HG02840 (cell line): ENCODE data around the gene ODC1.

Source experiments
- ATAC-seq: cut with Tn5 transposase; IDR thresholded peaks from one replicate; pipeline ENCODE4 v1.9.1; 2021; ENCODE audit warnings: mild to moderate bottlenecking, moderate library complexity, moderate number of reproducible peaks; ENCODE audit not compliant: unreplicated experiment, low FRiP score

The ODC1 gene

GRCh38 chr2:10422732-10423399 lies 25.3 kb downstream of the ODC1 start:
- no peak for ATAC-seq

GRCh38 chr2:10422251-10422650 lies 25.9 kb downstream of the ODC1 start:
- ATAC-seq: no peak

DNA sequence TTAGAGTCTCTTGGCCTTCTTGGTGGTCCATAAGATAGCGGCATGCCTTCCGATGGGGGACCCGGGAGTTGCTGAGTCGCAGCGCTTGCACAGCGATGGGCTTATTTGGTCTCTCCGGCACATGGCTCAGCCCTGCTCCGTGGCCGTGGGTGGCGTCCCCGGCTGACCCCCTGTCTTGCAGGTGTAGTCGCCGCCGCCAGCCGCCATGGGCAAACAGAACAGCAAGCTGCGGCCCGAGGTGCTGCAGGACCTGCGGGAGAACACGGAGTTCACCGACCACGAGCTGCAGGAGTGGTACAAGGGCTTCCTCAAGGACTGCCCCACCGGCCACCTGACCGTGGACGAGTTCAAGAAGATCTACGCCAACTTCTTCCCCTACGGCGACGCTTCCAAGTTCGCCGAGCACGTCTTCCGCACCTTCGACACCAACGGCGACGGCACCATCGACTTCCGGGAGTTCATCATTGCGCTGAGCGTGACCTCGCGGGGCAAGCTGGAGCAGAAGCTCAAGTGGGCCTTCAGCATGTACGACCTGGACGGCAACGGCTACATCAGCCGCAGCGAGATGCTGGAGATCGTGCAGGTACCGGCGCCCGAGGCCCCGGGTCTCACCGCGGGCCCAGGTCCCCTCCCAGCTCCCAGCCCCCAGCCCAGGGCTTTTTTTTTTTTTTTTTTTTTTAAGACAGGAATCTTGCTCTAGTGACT lies 28.4 kb downstream of the ODC1 start:
- ATAC-seq: no peak

GRCh38 chr2:10417551-10418335 lies 30.4 kb downstream of the ODC1 start:
- no peak for ATAC-seq

- ATAC-seq: no peak
Observed at GRCh38 chr2:10415640-10416039, 32.5 kb downstream of the ODC1 start.

GRCh38 chr2:10415048-10415447 lies 33.1 kb downstream of the ODC1 start:
- ATAC-seq: no peak

GRCh38 chr2:10414591-10414990 lies 33.5 kb downstream of the ODC1 start:
- ATAC-seq: no peak

GRCh38 chr2:10413991-10414451 lies 34.1 kb downstream of the ODC1 start:
- ATAC-seq: no peak

GRCh38 chr2:10413503-10413902 lies 34.6 kb downstream of the ODC1 start:
- no peak for ATAC-seq

GRCh38 chr2:10412380-10412779 lies 35.7 kb downstream of the ODC1 start:
- no peak for ATAC-seq

DNA sequence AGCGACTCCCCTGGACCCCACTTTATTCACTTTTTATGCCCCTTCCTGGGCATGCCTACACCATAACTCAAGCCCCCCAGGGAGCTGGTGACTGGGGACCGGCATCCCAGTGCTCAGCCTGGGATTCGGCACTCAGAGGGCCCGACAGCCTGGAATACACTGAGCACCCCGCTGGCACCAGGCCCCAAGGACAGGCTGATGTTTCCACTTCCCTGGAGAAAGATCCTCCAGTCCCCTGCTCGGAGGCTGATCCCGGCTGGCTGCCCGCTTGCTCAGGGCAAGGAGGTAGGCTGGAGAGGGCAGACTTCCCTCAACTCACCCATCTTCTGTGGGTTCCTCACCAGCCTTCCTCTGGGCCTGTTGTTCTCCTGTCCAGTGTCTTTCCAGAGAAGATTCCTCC lies 36.6 kb downstream of the ODC1 start:
- no peak for ATAC-seq

DNA sequence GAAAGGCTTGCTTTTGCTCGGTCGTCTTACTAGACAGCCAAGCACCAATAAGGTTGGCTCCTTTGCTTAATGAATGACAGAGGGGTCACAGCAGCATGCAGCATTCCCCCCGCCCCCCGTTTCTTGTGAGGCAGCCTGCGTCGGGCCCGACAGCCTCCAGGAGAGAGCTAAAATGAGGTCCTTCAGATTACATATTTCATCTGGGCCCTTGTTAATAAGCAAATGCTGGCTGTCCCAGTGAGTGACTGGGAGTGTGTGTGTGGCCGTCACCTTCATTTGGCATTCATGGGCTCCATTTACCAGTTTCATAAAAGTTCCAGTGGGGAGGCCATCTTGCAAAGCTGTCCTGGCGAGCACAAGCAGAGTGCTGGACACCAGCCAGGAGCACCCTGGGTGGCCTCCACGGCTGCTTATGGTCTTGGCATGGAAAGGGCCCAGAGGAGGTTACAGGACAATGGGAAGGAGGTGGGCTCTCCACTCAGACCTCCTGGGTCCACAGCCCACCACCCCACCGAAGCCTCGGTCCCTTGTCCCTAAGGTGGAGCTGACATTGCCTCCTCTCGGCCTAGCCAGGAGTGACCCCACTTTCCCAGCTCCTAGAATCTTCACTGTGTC lies 37.2 kb downstream of the ODC1 start:
- ATAC-seq: no peak

GRCh38 chr2:10410001-10410822 lies 37.9 kb downstream of the ODC1 start:
- ATAC-seq: peak; percentile 63

- peak; percentile 54 for ATAC-seq
Observed at GRCh38 chr2:10408649-10409579, 39.2 kb downstream of the ODC1 start.

DNA sequence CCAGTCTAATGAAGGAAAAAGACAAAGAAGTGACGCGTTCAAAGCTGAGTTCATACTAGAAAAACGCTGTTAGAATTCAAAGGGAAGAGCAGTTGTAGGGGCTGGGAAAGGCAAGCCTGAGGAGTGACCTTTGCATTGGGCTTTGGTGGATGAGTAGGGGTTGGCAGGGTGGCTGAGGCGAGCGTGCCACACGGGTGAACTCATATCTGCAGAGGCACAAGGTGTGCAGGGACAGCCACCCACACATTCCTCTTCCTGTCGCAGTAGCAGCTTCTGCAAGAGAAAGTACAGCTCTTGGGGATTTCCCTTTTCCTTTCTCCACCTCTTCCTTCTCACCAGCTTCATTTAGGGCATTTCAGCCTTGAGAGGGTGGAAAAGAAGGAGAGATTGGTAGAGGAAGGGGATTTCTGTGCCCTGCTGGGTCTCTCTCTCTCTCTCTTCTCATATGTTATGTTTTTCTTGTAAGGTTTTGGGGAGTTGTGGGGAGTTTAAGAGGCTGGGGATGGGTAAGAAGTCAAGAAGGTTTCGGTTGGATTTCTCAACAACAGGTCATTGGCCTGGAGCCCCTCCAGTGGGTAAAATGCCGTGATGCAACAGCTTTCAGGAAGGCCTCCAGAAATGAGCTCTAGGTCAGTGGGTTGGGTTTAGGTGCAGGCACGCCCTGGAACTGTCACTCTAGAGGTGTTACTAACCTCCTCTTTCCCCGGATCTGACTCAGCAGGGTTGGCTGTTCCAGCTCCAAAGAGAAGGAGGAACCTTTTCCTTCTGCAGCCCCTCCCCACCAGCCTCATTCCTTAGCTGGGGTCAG lies 40.1 kb downstream of the ODC1 start:
- no peak for ATAC-seq

DNA sequence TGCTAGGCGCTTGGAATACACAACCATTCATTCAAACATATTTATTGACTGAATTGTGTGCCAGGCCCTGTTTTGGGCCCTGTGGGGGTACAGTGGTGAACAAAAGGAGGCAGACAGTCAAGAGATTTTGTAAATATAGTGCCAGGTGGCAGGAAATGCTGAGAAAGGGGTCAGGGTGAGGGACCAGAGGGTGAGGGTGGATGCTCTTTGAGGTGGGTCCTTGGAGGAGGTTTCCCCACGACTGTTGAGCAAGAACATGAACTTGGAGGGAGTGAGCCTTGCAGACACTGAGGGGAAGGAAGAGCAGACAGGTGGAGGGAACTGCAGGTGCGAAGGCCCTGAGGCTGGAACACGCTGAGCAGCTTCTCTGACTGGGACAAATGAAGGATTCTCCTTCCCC lies 40.7 kb downstream of the ODC1 start:
- ATAC-seq: no peak

DNA sequence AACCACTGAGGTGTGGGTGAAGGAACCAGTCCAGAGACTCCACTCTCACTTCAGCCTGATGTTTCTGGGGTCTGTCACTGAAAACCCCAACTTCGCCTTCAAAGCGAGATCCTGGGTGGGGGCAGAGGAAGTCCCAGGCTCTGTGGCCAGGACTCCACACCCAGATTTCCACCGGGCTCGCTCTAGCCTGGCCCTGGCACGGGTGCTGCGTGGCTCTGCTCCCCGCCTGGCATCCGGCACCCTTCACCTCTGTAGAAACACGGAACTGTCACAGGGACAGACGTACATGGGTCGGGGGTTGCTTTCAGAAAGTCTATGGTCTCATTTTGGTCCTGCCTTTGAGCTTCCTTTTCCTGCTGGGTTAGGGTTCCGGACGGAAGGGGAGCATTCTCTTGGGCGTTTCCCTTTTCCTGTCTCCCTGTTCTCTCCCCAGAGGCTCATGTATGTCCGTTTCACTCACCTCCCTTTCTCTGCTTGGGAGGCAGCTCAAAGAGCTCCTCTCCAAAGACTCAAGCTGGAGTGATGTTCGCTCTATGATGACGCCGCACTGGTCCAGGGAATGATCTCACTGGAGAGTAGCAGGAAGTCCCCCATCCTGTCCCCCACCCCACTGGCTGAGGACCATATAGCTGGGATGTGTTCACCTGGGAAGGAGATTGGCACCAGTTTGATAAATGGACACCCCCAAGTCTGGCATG lies 41.5 kb downstream of the ODC1 start:
- ATAC-seq: no peak

DNA sequence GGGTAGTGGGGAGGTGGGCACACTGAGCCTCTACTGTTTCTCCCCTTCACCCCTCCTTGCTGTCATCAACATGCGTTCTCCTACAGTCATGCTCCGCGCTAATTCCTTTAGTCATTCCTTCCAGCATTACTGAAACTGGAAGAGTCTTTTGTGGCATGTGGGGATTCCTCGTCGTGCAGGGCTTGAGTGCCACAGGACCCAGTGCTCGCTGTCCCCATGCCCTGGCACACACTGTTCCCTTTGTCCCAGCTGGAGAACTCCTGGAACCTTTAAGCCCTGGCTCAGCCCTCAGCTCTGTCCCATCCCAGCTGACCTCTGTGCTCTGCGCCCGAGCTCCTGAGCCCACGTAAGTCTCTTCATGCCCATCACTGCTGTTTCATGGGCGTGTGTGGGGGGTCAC lies 42.1 kb downstream of the ODC1 start:
- no peak for ATAC-seq
